Nephron progenitor cell (in vitro differentiated cells): ENCODE results near the gene RELL1.

Experiments
- DNase-seq: peaks from one replicate; pipeline ENCODE4 v3.0.0; 2021
- H3K27ac Mint-ChIP-seq: 2 replicates; pipeline ENCODE4 v1.8.0; 2021; ENCODE audit warnings: mild to moderate bottlenecking, moderate library complexity, mixed read lengths
- H3K27me3 Mint-ChIP-seq: 2 replicates; pipeline ENCODE4 v1.8.0; 2021; ENCODE audit warnings: mild to moderate bottlenecking, low read depth, mixed read lengths; ENCODE audit not compliant: poor library complexity
- H3K36me3 Mint-ChIP-seq: 2 replicates; pipeline ENCODE4 v1.8.0; 2021; ENCODE audit warnings: low read depth, mixed read lengths
- H3K4me1 Mint-ChIP-seq: 2 replicates; pipeline ENCODE4 v1.8.0; 2021; ENCODE audit warnings: mixed read lengths
- H3K4me3 Mint-ChIP-seq: 2 replicates; pipeline ENCODE4 v1.8.0; 2021; ENCODE audit warnings: mild to moderate bottlenecking, moderate library complexity, mixed read lengths
- H3K9me3 Mint-ChIP-seq: 2 replicates; pipeline ENCODE4 v1.8.0; 2021; ENCODE audit warnings: mild to moderate bottlenecking, moderate library complexity, mixed read lengths
- CTCF ChIP-seq: fragments of 200-600 bp; sonication (generic); IDR thresholded peaks from 2 replicates; pipeline ENCODE4 v1.5.0; 2021; ENCODE audit warnings: antibody characterized with exemption

Gene RELL1

GRCh38 chr4:37705571-37705970 is 19.4 kb upstream of the RELL1 start:
- H3K4me1 Mint-ChIP-seq, result no peaks in the 10 kb centered on the region
- DNase-seq, result no peak
- H3K36me3 Mint-ChIP-seq, result no peaks in the 10 kb centered on the region
- no peak for TF ChIP-seq CTCF
- no peaks in the 10 kb centered on the region for H3K9me3 Mint-ChIP-seq
- H3K27me3 Mint-ChIP-seq, result peaks cover under 1% of the 10 kb centered on the region
- no peak overlapping the region for H3K4me3 Mint-ChIP-seq
- H3K27ac Mint-ChIP-seq, result no peak overlapping the region

- no peak for TF ChIP-seq CTCF
- Mint-ChIP-seq H3K27me3 (peaks cover 10% of the 10 kb centered on the region), H3K9me3 (no peaks in the 10 kb centered on the region), H3K36me3 (no peaks in the 10 kb centered on the region), H3K4me3 (no peak overlapping the region), H3K4me1 (peaks cover 12% of the 10 kb centered on the region), H3K27ac (no peak overlapping the region)
- DNase-seq, result no peak
Observed at GRCh38 chr4:37699868-37700481, 13.8 kb upstream of the RELL1 start.

GRCh38 chr4:37697566-37697965 is 11.4 kb upstream of the RELL1 start:
- no peak for TF ChIP-seq CTCF
- Mint-ChIP-seq H3K4me3 (no peak overlapping the region), H3K27ac (no peak overlapping the region), H3K27me3 (peaks cover 17% of the 10 kb centered on the region), H3K4me1 (peaks cover 12% of the 10 kb centered on the region), H3K36me3 (no peaks in the 10 kb centered on the region), H3K9me3 (peaks cover 3% of the 10 kb centered on the region)
- DNase-seq, result no peak

GRCh38 chr4:37693450-37694190 is 7.4 kb upstream of the RELL1 start:
- no peak for DNase-seq
- Mint-ChIP-seq H3K4me1 (peaks cover 12% of the 10 kb centered on the region), H3K27me3 (peaks cover 21% of the 10 kb centered on the region), H3K9me3 (peaks cover 5% of the 10 kb centered on the region), H3K4me3 (no peak overlapping the region), H3K36me3 (no peaks in the 10 kb centered on the region), H3K27ac (no peak overlapping the region)
- TF ChIP-seq CTCF, result no peak

GRCh38 chr4:37693030-37693429 is 6.9 kb upstream of the RELL1 start:
- no peak overlapping the region for H3K4me3 Mint-ChIP-seq
- peaks cover 5% of the 10 kb centered on the region for H3K9me3 Mint-ChIP-seq
- H3K27ac Mint-ChIP-seq, result no peak overlapping the region
- no peak for TF ChIP-seq CTCF
- DNase-seq, result no peak
- peaks cover 12% of the 10 kb centered on the region for H3K4me1 Mint-ChIP-seq
- H3K27me3 Mint-ChIP-seq, result peaks cover 17% of the 10 kb centered on the region
- no peaks in the 10 kb centered on the region for H3K36me3 Mint-ChIP-seq

GRCh38 chr4:37690976-37691375 is 4.8 kb upstream of the RELL1 start:
- Mint-ChIP-seq H3K27ac (no peak overlapping the region), H3K4me3 (no peak overlapping the region), H3K4me1 (peaks cover 11% of the 10 kb centered on the region), H3K36me3 (no peaks in the 10 kb centered on the region), H3K9me3 (peaks cover 5% of the 10 kb centered on the region), H3K27me3 (peaks cover 17% of the 10 kb centered on the region)
- no peak for TF ChIP-seq CTCF
- no peak for DNase-seq
